GM21825 (cell line): Measurements from ENCODE around the gene FAM78A.

ENCODE experiments used
- ATAC-seq: cut with Tn5 transposase; IDR thresholded peaks from one replicate; pipeline ENCODE4 v1.9.1; 2021; ENCODE audit warnings: mild to moderate bottlenecking, moderate library complexity; ENCODE audit not compliant: unreplicated experiment

The FAM78A gene

GRCh38 chr9:131303381-131304321 is 27.3 kb upstream of the FAM78A start:
- no peak for ATAC-seq

DNA sequence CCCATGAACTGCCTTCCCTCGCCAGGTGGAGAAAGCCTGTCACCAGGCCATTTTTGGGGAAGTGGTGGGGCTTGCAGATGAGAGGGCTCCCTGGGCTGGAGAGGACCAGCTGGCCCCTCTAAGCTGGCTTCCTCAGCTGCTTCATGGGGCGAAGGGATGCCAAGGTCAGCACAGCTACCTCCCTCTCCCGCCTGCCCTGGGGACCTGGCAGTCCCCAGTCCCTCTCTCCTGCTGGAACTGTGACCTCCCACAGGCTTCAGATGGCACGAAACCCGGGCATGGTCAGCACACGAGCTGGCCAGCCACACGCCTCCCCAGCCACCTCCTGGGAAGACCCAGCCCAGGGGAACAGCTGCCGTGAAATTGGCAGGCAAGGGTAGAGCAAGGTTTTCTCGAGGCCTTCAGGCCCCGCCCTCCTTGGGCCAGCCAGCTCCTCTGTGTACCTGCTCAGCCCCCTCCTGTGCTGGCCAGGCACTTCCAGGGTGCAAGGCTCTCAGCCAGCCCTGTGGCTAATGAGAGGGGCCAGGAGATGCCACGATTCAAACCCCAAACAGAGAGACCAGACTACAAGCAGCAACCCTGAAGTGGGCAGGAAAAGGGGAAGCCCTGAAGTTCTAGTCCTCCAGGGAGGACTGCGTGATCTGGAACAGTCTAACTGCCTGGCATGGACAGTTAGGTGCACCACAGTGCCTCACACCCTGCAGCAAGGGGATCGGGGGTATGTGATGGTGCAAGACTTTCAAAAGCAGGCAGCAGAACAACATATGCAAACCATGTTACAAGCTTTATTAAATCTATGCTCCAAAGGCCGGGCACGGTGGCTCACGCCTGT is 26.1 kb upstream of the FAM78A start:
- no peak for ATAC-seq

DNA sequence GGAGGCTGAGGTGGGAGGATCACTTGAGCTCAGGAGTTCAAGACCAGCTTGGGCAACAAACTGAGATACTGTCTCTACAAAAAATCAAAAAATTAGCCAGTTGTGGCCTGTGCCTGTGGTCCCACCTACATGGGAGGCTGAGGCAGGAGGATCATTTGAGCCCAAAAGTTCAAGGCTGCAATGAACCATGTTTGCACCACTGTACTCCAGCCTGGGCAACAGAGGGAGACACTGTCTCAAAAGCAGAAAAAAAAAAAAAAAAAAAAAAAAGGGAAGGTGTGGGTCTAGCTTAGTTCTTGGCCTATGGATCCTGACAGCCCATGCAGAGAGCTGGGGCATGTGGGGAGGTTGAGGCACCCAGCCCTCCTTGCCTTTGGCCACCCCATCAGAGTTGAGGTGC is 24.1 kb upstream of the FAM78A start:
- ATAC-seq: no peak

- no peak for ATAC-seq
Measured at GRCh38 chr9:131299961-131300347, 23.6 kb upstream of the FAM78A start.

GRCh38 chr9:131299346-131299960 is 23.1 kb upstream of the FAM78A start:
- no peak for ATAC-seq

GRCh38 chr9:131298816-131299215 is 22.5 kb upstream of the FAM78A start:
- ATAC-seq: no peak

DNA sequence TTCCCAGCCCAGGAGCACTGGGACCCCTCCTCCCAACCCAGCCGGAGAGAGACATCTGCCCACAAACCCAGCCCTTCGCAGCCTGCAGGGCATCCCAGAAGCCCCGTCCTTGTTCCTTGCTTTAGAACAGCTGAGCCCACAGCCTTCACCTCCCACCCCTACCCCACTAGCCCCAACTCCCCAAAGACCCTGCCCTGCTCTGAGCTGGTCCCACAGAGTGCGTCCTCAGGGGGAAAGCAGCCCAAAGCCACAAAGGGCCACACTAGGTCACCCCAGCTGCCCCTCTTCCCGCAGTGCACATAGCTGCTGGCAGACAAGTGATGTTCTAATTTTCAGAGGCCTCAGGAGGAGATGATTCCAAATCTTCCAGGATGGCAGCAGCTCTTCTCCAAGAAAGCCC is 22.0 kb upstream of the FAM78A start:
- ATAC-seq: no peak

GRCh38 chr9:131297903-131298302 is 21.6 kb upstream of the FAM78A start:
- no peak for ATAC-seq

DNA sequence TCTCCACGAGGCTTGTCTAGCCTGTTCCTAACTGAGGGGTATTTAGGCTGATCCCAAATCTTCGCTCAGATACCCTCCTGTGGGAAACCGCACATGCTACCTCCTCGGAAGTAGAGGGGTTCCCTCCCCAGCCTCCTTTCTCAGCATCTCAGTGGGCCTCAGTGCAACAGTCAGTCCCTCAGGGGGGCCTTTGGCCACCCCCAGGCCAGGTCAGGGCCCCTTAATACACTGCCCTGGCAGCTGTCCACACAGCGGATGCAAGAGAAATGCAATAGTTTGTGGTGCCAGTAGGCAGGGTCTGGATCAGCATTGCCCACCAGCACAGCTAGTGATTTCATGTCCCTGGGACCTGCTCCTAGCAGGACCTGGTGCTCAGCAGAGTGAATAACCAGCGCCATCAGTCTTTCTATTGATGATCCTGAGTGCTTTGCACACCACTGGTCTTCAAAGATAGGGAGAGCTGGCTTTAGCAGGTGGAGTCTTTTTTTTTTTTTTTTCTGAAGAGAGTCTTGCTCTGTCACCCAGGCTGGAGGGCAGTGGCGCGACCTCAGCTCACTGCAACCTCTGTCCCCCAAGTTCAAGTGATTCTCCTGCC is 20.7 kb upstream of the FAM78A start:
- ATAC-seq: no peak

- ATAC-seq: no peak
Measured at GRCh38 chr9:131296460-131296859, 20.1 kb upstream of the FAM78A start.

DNA sequence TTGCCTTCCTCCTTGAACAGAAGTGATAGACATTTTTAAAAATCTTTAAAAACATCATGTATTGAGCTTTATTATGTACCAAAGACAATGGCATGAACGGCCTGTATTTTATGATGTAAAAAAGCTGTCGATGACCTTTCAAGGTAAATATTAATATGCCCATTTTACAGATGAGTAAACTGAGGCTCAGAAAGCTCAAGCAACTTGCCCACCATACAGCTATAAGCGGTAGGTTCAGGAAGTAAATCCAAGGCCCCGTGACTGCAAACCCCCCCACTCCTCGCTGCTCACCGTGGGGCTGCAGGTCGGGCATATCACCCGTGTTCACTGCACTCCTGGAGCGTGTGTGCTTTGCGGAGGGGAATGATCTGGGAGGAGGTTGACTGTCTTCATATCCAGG is 16.6 kb upstream of the FAM78A start:
- no peak for ATAC-seq

DNA sequence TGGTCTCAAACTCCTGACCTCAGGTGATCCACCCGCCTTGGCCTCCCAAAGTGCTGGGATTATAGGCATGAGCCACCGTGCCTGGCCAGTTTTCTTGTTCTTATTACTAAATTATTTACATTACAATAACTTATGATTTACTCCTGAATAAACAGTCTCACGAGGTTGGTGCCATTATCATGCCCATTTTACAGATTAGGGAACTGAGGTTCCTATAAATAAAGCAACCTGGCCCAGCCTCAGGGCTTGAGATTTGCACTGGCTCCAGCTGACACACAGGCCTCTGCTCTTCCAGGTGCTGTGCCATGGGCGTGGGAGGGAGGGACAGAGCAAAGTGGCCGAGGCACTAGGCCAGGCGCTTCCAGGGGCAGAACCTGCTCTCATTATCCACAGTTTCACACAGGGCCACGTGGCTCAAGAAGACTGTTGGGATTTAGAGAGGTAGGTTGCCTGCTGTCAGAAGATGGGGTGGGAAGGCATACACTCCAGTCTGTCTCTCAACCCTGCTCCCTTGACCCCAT is 15.5 kb upstream of the FAM78A start:
- ATAC-seq: no peak

GRCh38 chr9:131290767-131291370 is 14.6 kb upstream of the FAM78A start:
- no peak for ATAC-seq

DNA sequence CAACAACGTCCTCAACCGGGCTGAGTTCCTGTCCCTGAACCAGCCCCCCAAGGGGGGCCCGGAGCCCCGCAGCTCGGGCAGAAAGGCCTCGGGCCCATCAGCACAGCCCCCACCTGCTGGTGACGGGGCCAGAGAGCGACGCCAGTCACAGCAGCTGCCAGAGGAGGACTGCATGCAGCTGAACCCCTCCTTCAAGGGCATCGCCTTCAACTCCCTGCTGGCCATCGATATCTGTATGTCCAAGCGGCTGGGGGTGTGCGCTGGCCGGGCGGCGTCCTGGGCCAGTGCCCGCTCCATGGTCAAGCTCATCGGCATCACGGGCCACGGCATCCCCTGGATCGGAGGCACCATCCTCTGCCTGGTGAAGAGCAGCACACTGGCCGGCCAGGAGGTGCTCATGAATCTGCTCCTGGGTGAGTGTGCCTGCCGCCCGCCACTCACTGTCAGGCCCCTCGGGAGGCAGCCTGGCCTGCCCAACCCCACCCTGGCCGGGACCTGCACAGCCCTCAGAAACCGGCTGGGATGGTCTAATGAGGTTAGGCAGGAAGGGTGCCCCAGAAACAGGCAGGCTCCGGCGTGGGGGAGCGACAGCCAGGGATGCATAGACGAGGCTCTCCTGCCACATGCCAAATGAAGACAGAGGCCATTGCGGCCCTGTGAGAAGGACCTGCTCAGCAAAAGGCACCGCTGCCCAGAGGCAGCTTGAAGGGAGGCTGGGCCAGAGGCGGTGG is 13.9 kb upstream of the FAM78A start:
- no peak for ATAC-seq

- ATAC-seq: no peak
Measured at GRCh38 chr9:131289301-131290035, 13.2 kb upstream of the FAM78A start, which contains the start of gene PLPP7. Gene PLPP7, plus strand, starts transcription at chr9:131289723. Its CDS starts 275 bp downstream, at chr9:131289998.

DNA sequence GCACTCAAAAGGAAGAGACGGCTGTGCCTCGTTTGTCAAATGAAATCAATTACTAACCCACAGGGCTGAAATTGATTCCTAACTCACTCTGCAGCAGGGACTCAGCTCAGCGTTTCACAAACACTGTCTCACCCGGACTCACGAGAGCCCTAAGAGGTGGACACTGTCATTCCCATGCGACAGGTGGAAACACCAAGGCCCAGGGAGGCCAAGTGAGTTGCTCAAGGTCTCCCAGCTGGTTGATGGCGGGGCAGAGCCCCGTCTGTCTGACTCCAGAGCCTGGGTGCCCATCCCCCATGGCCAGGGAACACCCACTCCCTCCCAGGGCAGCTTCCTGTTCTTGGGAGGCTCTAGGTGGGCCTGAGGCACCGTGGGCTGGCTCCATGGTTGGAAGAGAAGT is 11.9 kb upstream of the FAM78A start:
- ATAC-seq: no peak

DNA sequence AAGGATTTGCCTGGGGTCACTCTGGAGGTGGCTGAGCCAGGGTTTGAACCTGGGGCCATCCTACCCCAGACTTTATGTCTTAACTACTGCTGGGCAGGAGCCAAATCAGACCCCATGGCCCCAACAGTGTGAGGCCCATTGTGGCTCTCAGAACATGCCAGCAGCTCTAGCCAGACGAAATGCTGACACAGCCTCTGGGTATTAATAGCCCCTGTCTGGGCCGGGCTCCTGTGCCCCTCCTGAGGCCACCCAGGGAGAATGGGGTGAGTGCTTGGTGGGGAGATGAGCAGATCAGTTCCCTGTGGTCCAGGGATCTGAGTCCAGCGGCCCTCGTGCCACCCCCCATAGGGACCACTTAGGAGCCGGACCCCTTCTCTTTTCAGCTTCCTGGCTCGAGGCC is 11.0 kb upstream of the FAM78A start:
- ATAC-seq: no peak

DNA sequence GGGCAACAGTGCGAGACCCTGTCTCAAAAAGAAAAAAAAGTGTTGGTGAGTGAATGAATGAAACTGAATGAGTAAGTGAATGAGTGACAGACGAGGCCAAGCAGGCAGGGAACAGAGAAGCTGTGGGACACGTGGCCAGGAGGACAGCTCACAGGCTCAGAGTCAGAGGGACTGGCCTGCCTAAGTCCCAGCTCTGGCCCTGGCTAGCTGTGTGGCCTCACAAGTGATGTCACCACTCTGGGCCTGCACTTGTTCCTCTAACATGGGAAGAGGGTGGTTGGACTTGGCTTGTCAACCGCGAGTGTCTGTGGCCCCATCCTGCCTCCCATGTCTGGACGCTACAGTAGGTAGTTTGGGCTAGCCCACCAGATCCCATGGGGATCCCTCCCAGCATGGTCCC is 8.5 kb upstream of the FAM78A start:
- no peak for ATAC-seq
